K562 (cell line): ENCODE measurements around the gene DHCR24. TPM values are rescaled to one million over a fixed set of nuclear protein-coding genes. Genes with fewer than 3 reads are reported as not detected.

Source experiments
- E2F1 ChIP-seq: sonication (generic); formaldehyde crosslinking; IDR thresholded peaks from 2 replicates; pipeline ENCODE4 v1.8.1; 2023; ENCODE audit warnings: mild to moderate bottlenecking, missing genetic modification reagents, moderate library complexity
- HES1 ChIP-seq: fragments of 450-650 bp; IDR thresholded peaks from 2 replicates; pipeline ENCODE4 v1.6.1; 2016; ENCODE audit warnings: low read depth, mild to moderate bottlenecking, moderate library complexity
- MAX ChIP-seq: sonication (generic); formaldehyde crosslinking; IDR thresholded peaks from 2 replicates; pipeline ENCODE4 v1.9.0; 2022; ENCODE audit warnings: mild to moderate bottlenecking, missing genetic modification reagents
- MBD2 ChIP-seq: sonication (generic); IDR thresholded peaks from 2 replicates; pipeline ENCODE4 v1.6.1; 2016; ENCODE audit warnings: low read depth, borderline replicate concordance
- MCM2 ChIP-seq: fragments of 450-650 bp; IDR thresholded peaks from 2 replicates; pipeline ENCODE4 v1.6.1; 2017; ENCODE audit warnings: low read depth, mild to moderate bottlenecking
- RBM17 ChIP-seq: fragments of 200-400 bp; formaldehyde crosslinking; IDR thresholded peaks from 2 replicates; pipeline ENCODE4 v1.6.1; 2017; ENCODE audit warnings: low read depth, mild to moderate bottlenecking, low read length, borderline replicate concordance
- SAP30 ChIP-seq: fragments of 200-600 bp; sonication (generic); IDR thresholded peaks from 2 replicates; pipeline ENCODE4 v1.6.1; 2012; ENCODE audit warnings: borderline replicate concordance, low read depth, mild to moderate bottlenecking, moderate library complexity, low read length, control low read depth, inconsistent platforms; ENCODE audit not compliant: insufficient read depth, poor library complexity, severe bottlenecking
- SMAD4 ChIP-seq: fragments of 250-450 bp; sonication (Bioruptor Pico); conservative IDR thresholded peaks from 2 replicates; pipeline ENCODE4 v1.8.0; 2021; ENCODE audit warnings: inconsistent platforms, mild to moderate bottlenecking, moderate library complexity
- YY1 ChIP-seq, 3 experiments: IDR thresholded peaks; 2 replicates each; pipeline ENCODE4 v1.6.1; 2011; ENCODE audit warnings: low read length in 2 of 3, mild to moderate bottlenecking in 2 of 3, moderate library complexity in 2 of 3, borderline replicate concordance in 1 of 3, control low read depth in 1 of 3, low read depth in 1 of 3; ENCODE audit not compliant: insufficient read depth in 3 of 3, insufficient replicate concordance in 2 of 3, control insufficient read depth in 1 of 3, insufficient read length in 1 of 3; ENCODE audit errors: extremely low read depth in 1 of 3
- ZBTB40 ChIP-seq, 2 experiments: fragments of 450-650 bp in 1 of 2; sonication (generic) in 1 of 2; formaldehyde crosslinking in 1 of 2; IDR thresholded peaks; 2 replicates each; pipeline versions ENCODE4 v1.7.1 to v1.9.0; 2016 to 2022; ENCODE audit warnings: inconsistent platforms in 1 of 2, mild to moderate bottlenecking in 1 of 2, missing genetic modification reagents in 1 of 2
- ZFP30 ChIP-seq: fragments of 250-450 bp; sonication (Bioruptor Pico); IDR thresholded peaks from 2 replicates; pipeline ENCODE4 v1.8.0; 2022; ENCODE audit warnings: moderate library complexity, mild to moderate bottlenecking, inconsistent platforms, borderline replicate concordance
- ZNF23 ChIP-seq: fragments of 250-450 bp; sonication (Bioruptor Pico); IDR thresholded peaks from 2 replicates; pipeline ENCODE4 v1.4.0; 2020; ENCODE audit warnings: mild to moderate bottlenecking
- polyA plus RNA-seq, 8 experiments: library from polyadenylated mRNA; depleted of rRNA in 4 of 8; stranded (reverse) in 5 of 8; unstranded in 3 of 8; fragments of >200 nt; fragmentation: Nextera tagmentation in 2 of 8; fragmentation: Illumina TruSeq in 1 of 8; extraction: Ambion mirVana in 2 of 8; extraction: Trizol in 1 of 8; gene quantifications; 2 replicates each; pipeline versions ENCODE4 v1.2.1 to v1.2.3, GENCODE V29; 2011 to 2014; ENCODE audit warnings: inconsistent platforms in 1 of 8, missing spikeins in 1 of 8
- total RNA-seq, 7 experiments: library from RNA; depleted of rRNA in 6 of 7; stranded (reverse); fragments of >200 nt in 6 of 7; fragmentation: Illumina TruSeq in 2 of 7; extraction: Trizol in 2 of 7; gene quantifications; 2 replicates each; pipeline versions ENCODE4 v1.2.1 to v1.2.3, GENCODE V29; 2011 to 2021; ENCODE audit warnings: low replicate concordance in 1 of 7

Gene DHCR24
- total and polyA plus RNA-seq, 9 of the 15 experiments (the other 6 are each of a cell fraction or from before 2014, with no cell fraction given): 23.4 to 161 (median 79.9) TPM

GRCh38 chr1:54886724-54887664 is at the start of gene DHCR24 (continued):
- TF ChIP-seq HES1 (peak; percentile 37; the same call in 1 of the 2 replicates), RBM17 (no peak), ZFP30 (CRISPR knock-in tag) (no peak), SAP30 (peak; percentile 48), SMAD4 (CRISPR knock-in tag) (peak; percentile 15; the same call in 1 of the 2 replicates), MAX (CRISPR knock-in tag) (peak; percentile 76), MCM2 (no peak), ZBTB40 (IDR thresholded peaks at IDR 0.05) (0 out of 2 replicates have a peak, but pooled peaks have one; percentile 25), ZBTB40 (CRISPR knock-in tag; IDR thresholded peaks at IDR 0.05) (no peak), MBD2 (peak; percentile 57; the same call in 1 of the 2 replicates), ZNF23 (CRISPR knock-in tag) (no peak), E2F1 (CRISPR knock-in tag) (peak; percentile 37; the same call in 1 of the 2 replicates), YY1 (IDR thresholded peaks at IDR 0.05; ENCODE audit: borderline replicate concordance in 1 of 3, control insufficient read depth in 1 of 3, extremely low read depth in 1 of 3, insufficient read depth in 3 of 3, insufficient read length in 1 of 3, insufficient replicate concordance in 2 of 3, low read depth in 1 of 3, low read length in 2 of 3) (peak in 1 of 3 experiments; percentile 5)
